ENCODE data around the gene COMMD10. TPM values are rescaled to one million over a fixed set of nuclear protein-coding genes. Genes with fewer than 3 reads are reported as not detected.
A peak's percentile ranks its signal among the peaks of the same experiment; 100 is the strongest.
"Not testable (repeated sequence)": the region's sequence is repeated elsewhere in the genome, so short reads cannot be mapped to it uniquely, and the experiment has no call there.

COMMD10 gene
- total RNA-seq, 2 experiments from 2014 or later, result 19.7 to 23.0 TPM

GRCh38 chr5:116063950-116064349, 20.9 kb upstream of the COMMD10 start:
- H3K36me3 Mint-ChIP-seq (ENCODE audit: low read depth), result no peaks in the 10 kb centered on the region
- no peak for ATAC-seq
- H3K4me3 Mint-ChIP-seq, result no peak overlapping the region
- peaks cover 24% of the 10 kb centered on the region for H3K27me3 Mint-ChIP-seq
- CTCF ChIA-PET, result no interaction called here
- no peak overlapping the region for H3K27ac Mint-ChIP-seq
- no peak for DNase-seq
- no peaks in the 10 kb centered on the region for H3K4me1 Mint-ChIP-seq
- intact Hi-C loops (cut with DNase I, micrococcal nuclease), result no loop called here
- POLR2A ChIA-PET, result no interaction called here
- H3K9me3 Mint-ChIP-seq (ENCODE audit: low read depth), result no peaks in the 10 kb centered on the region

- intact Hi-C loops (cut with DNase I, micrococcal nuclease), result loop anchor here (1.0 to 5.0 kb wide), 5 partner anchors 226 to 761 kb away; partner anchors contain the start of genes AP3S1 (in 1 of the 2) and ATG12 (in 1 of the 2)
- ChIA-PET POLR2A (no interaction called here), CTCF (interaction anchor here (0.6 to 2.2 kb wide), 9 partner anchors 8 to 461 kb away, joined by 3 to 12 read pairs (median 4); no protein-coding TSS in a partner anchor)
- Mint-ChIP-seq H3K36me3 (ENCODE audit: low read depth) (no peaks in the 10 kb centered on the region), H3K27me3 (peaks cover 25% of the 10 kb centered on the region), H3K4me1 (no peaks in the 10 kb centered on the region), H3K9me3 (ENCODE audit: low read depth) (no peaks in the 10 kb centered on the region), H3K27ac (no peak overlapping the region), H3K4me3 (no peak overlapping the region)
- ATAC-seq (peak; percentile 44), DNase-seq (no peak)
These were observed 16.7 kb upstream of the COMMD10 start for GRCh38 chr5:116068028-116068632.

GRCh38 chr5:116071211-116071610, 13.6 kb upstream of the COMMD10 start:
- peaks cover 29% of the 10 kb centered on the region for H3K27me3 Mint-ChIP-seq
- H3K4me3 Mint-ChIP-seq, result no peak overlapping the region
- H3K27ac Mint-ChIP-seq, result no peak overlapping the region
- H3K9me3 Mint-ChIP-seq (ENCODE audit: low read depth), result no peaks in the 10 kb centered on the region
- ChIA-PET POLR2A (no interaction called here), CTCF (no interaction called here)
- no peak for ATAC-seq
- DNase-seq, result no peak
- H3K36me3 Mint-ChIP-seq (ENCODE audit: low read depth), result peaks cover under 1% of the 10 kb centered on the region
- peaks cover 12% of the 10 kb centered on the region for H3K4me1 Mint-ChIP-seq
- intact Hi-C loops (cut with DNase I, micrococcal nuclease), result loop anchor here in 1 of 2 experiments (10.0 kb wide), 1 partner anchor 606 kb away; no protein-coding TSS in a partner anchor

- ChIA-PET POLR2A (no interaction called here), CTCF (no interaction called here)
- Mint-ChIP-seq H3K9me3 (ENCODE audit: low read depth) (no peaks in the 10 kb centered on the region), H3K4me1 (peaks cover 23% of the 10 kb centered on the region), H3K36me3 (ENCODE audit: low read depth) (peaks cover 9% of the 10 kb centered on the region), H3K27me3 (peaks cover 22% of the 10 kb centered on the region), H3K27ac (peak overlapping the region; percentile 27), H3K4me3 (no peak overlapping the region)
- intact Hi-C loops (cut with DNase I, micrococcal nuclease), result loop anchor here in 1 of 2 experiments (10.0 kb wide), 1 partner anchor 611 kb away; no protein-coding TSS in a partner anchor
- no peak for DNase-seq
- peak; percentile 23 for ATAC-seq
These were observed 9.5 kb upstream of the COMMD10 start for GRCh38 chr5:116075191-116075831.

GRCh38 chr5:116076496-116076895, 8.3 kb upstream of the COMMD10 start:
- Mint-ChIP-seq H3K36me3 (ENCODE audit: low read depth) (peaks cover 11% of the 10 kb centered on the region), H3K4me3 (no peak overlapping the region), H3K27ac (peak overlapping the region; percentile 56), H3K4me1 (peaks cover 26% of the 10 kb centered on the region), H3K9me3 (ENCODE audit: low read depth) (no peaks in the 10 kb centered on the region), H3K27me3 (peaks cover 20% of the 10 kb centered on the region)
- intact Hi-C loops (cut with DNase I, micrococcal nuclease), result loop anchor here in 1 of 2 experiments (10.0 kb wide), 1 partner anchor 612 kb away; no protein-coding TSS in a partner anchor
- ChIA-PET POLR2A (no interaction called here), CTCF (interaction anchor here (1.8 kb wide), 1 partner anchor 9 kb away, joined by 12 read pairs; no protein-coding TSS in a partner anchor)
- peak; percentile 26 for DNase-seq
- peak; percentile 91 for ATAC-seq

GRCh38 chr5:116078199-116078598, 6.6 kb upstream of the COMMD10 start:
- no peaks in the 10 kb centered on the region for H3K9me3 Mint-ChIP-seq (ENCODE audit: low read depth)
- H3K27ac Mint-ChIP-seq, result no peak overlapping the region
- intact Hi-C loops (cut with DNase I, micrococcal nuclease), result loop anchor here in 1 of 2 experiments (10.0 kb wide), 1 partner anchor 613 kb away; no protein-coding TSS in a partner anchor
- ChIA-PET POLR2A (no interaction called here), CTCF (interaction anchor here (1.6 kb wide), 1 partner anchor 10 kb away, joined by 4 read pairs; no protein-coding TSS in a partner anchor)
- ATAC-seq (no peak), DNase-seq (no peak)
- peaks cover 15% of the 10 kb centered on the region for H3K27me3 Mint-ChIP-seq
- peaks cover 36% of the 10 kb centered on the region for H3K4me1 Mint-ChIP-seq
- H3K36me3 Mint-ChIP-seq (ENCODE audit: low read depth), result peaks cover 19% of the 10 kb centered on the region
- H3K4me3 Mint-ChIP-seq, result no peak overlapping the region

GRCh38 chr5:116084287-116084691, 536 bp upstream of the COMMD10 start:
- ChIA-PET POLR2A (interaction anchor here (0.6 kb wide), 2 partner anchors 459 to 1827 kb away, joined by 3 to 4 read pairs; no protein-coding TSS in a partner anchor), CTCF (interaction anchor here (1.2 kb wide), 1 partner anchor 28 kb away, joined by 3 read pairs; no protein-coding TSS in a partner anchor)
- no peaks in the 10 kb centered on the region for H3K9me3 Mint-ChIP-seq (ENCODE audit: low read depth)
- ATAC-seq (peak; percentile 68), DNase-seq (peak; percentile 61)
- peak overlapping the region; percentile 88 for H3K27ac Mint-ChIP-seq
- H3K36me3 Mint-ChIP-seq (ENCODE audit: low read depth), result peaks cover 31% of the 10 kb centered on the region
- intact Hi-C loops (cut with DNase I, micrococcal nuclease), result loop anchor here (1.0 to 10.0 kb wide), 3 partner anchors 243 to 789 kb away; partner anchors contain the start of genes AP3S1 (in 1 of the 2), ATG12 (in 1 of the 2), CCDC112 (in 1 of the 2) and FEM1C (in 1 of the 2)
- H3K4me3 Mint-ChIP-seq, result peak overlapping the region; percentile 88
- H3K27me3 Mint-ChIP-seq, result no peaks in the 10 kb centered on the region
- H3K4me1 Mint-ChIP-seq, result peaks cover 47% of the 10 kb centered on the region

GRCh38 chr5:116086309-116086708, 1.5 kb downstream of the COMMD10 start:
- H3K9me3 Mint-ChIP-seq (ENCODE audit: low read depth); ATAC-seq; DNase-seq; H3K27me3 Mint-ChIP-seq; POLR2A ChIA-PET; H3K27ac Mint-ChIP-seq: not testable (repeated sequence)
- Mint-ChIP-seq H3K4me3 (peak overlapping the region; percentile 88), H3K36me3 (ENCODE audit: low read depth) (peaks cover 33% of the 10 kb centered on the region), H3K4me1 (peaks cover 50% of the 10 kb centered on the region)
- CTCF ChIA-PET, result interaction anchor here (0.6 kb wide), 1 partner anchor 33 kb away, joined by 3 read pairs; no protein-coding TSS in a partner anchor
- intact Hi-C loops (cut with DNase I, micrococcal nuclease), result loop anchor here (5.0 to 10.0 kb wide), 3 partner anchors 454 to 792 kb away; partner anchors contain the start of gene CCDC112 (in 2 of the 2)

GRCh38 chr5:116088062-116088461, 3.2 kb downstream of the COMMD10 start:
- H3K4me3 Mint-ChIP-seq, result no peak overlapping the region
- peaks cover 39% of the 10 kb centered on the region for H3K4me1 Mint-ChIP-seq
- H3K36me3 Mint-ChIP-seq (ENCODE audit: low read depth), result peaks cover 33% of the 10 kb centered on the region
- POLR2A ChIA-PET, result no interaction called here
- no peaks in the 10 kb centered on the region for H3K9me3 Mint-ChIP-seq (ENCODE audit: low read depth)
- CTCF ChIA-PET, result interaction anchor here (0.7 kb wide), 1 partner anchor 9 kb away, joined by 3 read pairs; no protein-coding TSS in a partner anchor
- ATAC-seq (no peak), DNase-seq (no peak)
- intact Hi-C loops (cut with DNase I, micrococcal nuclease), result loop anchor here (5.0 to 10.0 kb wide), 3 partner anchors 456 to 793 kb away; partner anchors contain the start of gene CCDC112 (in 2 of the 2)
- no peaks in the 10 kb centered on the region for H3K27me3 Mint-ChIP-seq
- H3K27ac Mint-ChIP-seq, result no peak overlapping the region

- H3K9me3 Mint-ChIP-seq (ENCODE audit: low read depth), result no peaks in the 10 kb centered on the region
- ChIA-PET CTCF (no interaction called here), POLR2A (no interaction called here)
- intact Hi-C loops (cut with DNase I, micrococcal nuclease), result no loop called here
- no peaks in the 10 kb centered on the region for H3K27me3 Mint-ChIP-seq
- H3K4me1 Mint-ChIP-seq, result peaks cover 29% of the 10 kb centered on the region
- DNase-seq (no peak), ATAC-seq (no peak)
- no peak overlapping the region for H3K27ac Mint-ChIP-seq
- H3K4me3 Mint-ChIP-seq, result no peak overlapping the region
- peaks cover 43% of the 10 kb centered on the region for H3K36me3 Mint-ChIP-seq (ENCODE audit: low read depth)
These were observed 5.5 kb downstream of the COMMD10 start for GRCh38 chr5:116090302-116090701.

- Mint-ChIP-seq H3K27me3 (no peaks in the 10 kb centered on the region), H3K36me3 (ENCODE audit: low read depth) (peaks cover 49% of the 10 kb centered on the region), H3K9me3 (ENCODE audit: low read depth) (no peaks in the 10 kb centered on the region), H3K4me1 (peaks cover 21% of the 10 kb centered on the region), H3K27ac (no peak overlapping the region), H3K4me3 (no peak overlapping the region)
- intact Hi-C loops (cut with DNase I, micrococcal nuclease), result no loop called here
- POLR2A ChIA-PET, result no interaction called here
- DNase-seq, result no peak
- CTCF ChIA-PET, result interaction anchor here (0.8 kb wide), 1 partner anchor 45 kb away, joined by 3 read pairs; no protein-coding TSS in a partner anchor
- no peak for ATAC-seq
These were observed 6.6 kb downstream of the COMMD10 start for GRCh38 chr5:116091416-116091815.

Measured in activated CD4-positive, alpha-beta T cell treated with anti-CD3 and anti-CD28 coated beads for 36 hours (primary cell).